ENCODE data around the gene DGKD. TPM values are rescaled to one million over a fixed set of nuclear protein-coding genes. Genes with fewer than 3 reads are reported as not detected.

The DGKD gene
- total RNA-seq, 1 experiment from 2014 or later, result 52.0 TPM

- no peaks in the 10 kb centered on the region for H3K27me3 ChIP-seq (ENCODE audit: insufficient read depth, low read length)
- no peaks in the 10 kb centered on the region for H3K4me1 ChIP-seq (ENCODE audit: control insufficient read depth in 1 of 2, insufficient read depth in 2 of 2, low read length in 2 of 2)
- intact Hi-C loops (cut with micrococcal nuclease), result no loop called here
- peaks cover 0 to 6% of the 10 kb centered on the region in 2 experiments; a peak in 1 of 4 replicates for H3K36me3 ChIP-seq (ENCODE audit: control insufficient read depth in 1 of 2, insufficient read depth in 2 of 2, low read length in 2 of 2)
- no peaks in the 10 kb centered on the region for H3K79me2 ChIP-seq (ENCODE audit: insufficient read depth, low read length)
- CTCF ChIA-PET, result no interaction called here
- no peak overlapping the region for H2AFZ ChIP-seq (ENCODE audit: low read depth, low read length, poor library complexity, severe bottlenecking)
- RAD21 ChIA-PET (ENCODE audit: low non-redundant PET in 1 of 2, low total read pairs in 2 of 2, uncharacterized antibody in 2 of 2, unreplicated experiment in 2 of 2), result no interaction called here
- no peak for DNase-seq (ENCODE audit: low read depth, low spot score)
- no peaks in the 10 kb centered on the region for H3K9me2 ChIP-seq (ENCODE audit: insufficient read depth)
- ATAC-seq, result no peak
- no peak for TF ChIP-seq ZNF274 (IDR thresholded peaks at IDR 0.05; ENCODE audit: low read depth, low read length)
- no peak for TF ChIP-seq CTCF (IDR thresholded peaks at IDR 0.05 in 2 of 3, conservative IDR thresholded peaks at IDR 0.05 in 1 of 3; ENCODE audit: borderline replicate concordance in 1 of 3, insufficient read depth in 1 of 3, low read depth in 2 of 3, low read length in 2 of 3)
- no peak for TF ChIP-seq SP1 (IDR thresholded peaks at IDR 0.05; ENCODE audit: low read depth)
- no peak for TF ChIP-seq REST (IDR thresholded peaks at IDR 0.05; ENCODE audit: low read depth)
- TF ChIP-seq CEBPB (IDR thresholded peaks at IDR 0.05; ENCODE audit: low read depth), result no peak
- no peak for TF ChIP-seq EGR1 (IDR thresholded peaks at IDR 0.05; ENCODE audit: low read depth)
- TF ChIP-seq SRF (IDR thresholded peaks at IDR 0.05; ENCODE audit: low read depth), result no peak
- TF ChIP-seq RAD21 (IDR thresholded peaks at IDR 0.05; ENCODE audit: low read depth), result no peak
- no peak for TF ChIP-seq ZBTB33 (IDR thresholded peaks at IDR 0.05; ENCODE audit: extremely low read depth, insufficient replicate concordance, low read length)
- no peak for TF ChIP-seq EZH2 (IDR thresholded peaks at IDR 0.05)
- TF ChIP-seq SIN3A (IDR thresholded peaks at IDR 0.05; ENCODE audit: low read depth), result no peak
- no peak for TF ChIP-seq ELF1 (IDR thresholded peaks at IDR 0.05; ENCODE audit: borderline replicate concordance, low read depth)
- no peak for TF ChIP-seq POLR2AphosphoS5 (IDR thresholded peaks at IDR 0.05; ENCODE audit: low read depth, low read length)
- TF ChIP-seq EZH2phosphoT487 (IDR thresholded peaks at IDR 0.05; ENCODE audit: borderline replicate concordance), result no peak
- TF ChIP-seq CBX3 (IDR thresholded peaks at IDR 0.05; ENCODE audit: low read depth), result no peak
- TF ChIP-seq ATF3 (IDR thresholded peaks at IDR 0.05), result no peak
- no peak for TF ChIP-seq MAX (IDR thresholded peaks at IDR 0.05)
- no peak for TF ChIP-seq TCF7L2 (IDR thresholded peaks at IDR 0.05; ENCODE audit: borderline replicate concordance, extremely low read depth, insufficient read depth, insufficient read length)
- no peak overlapping the region for H3K27ac ChIP-seq (ENCODE audit: low read depth, low read length)
- no TSS peak for BruUV-seq (replicated peaks)
- no peak overlapping the region for H3K9ac ChIP-seq (ENCODE audit: low read length)
- no peak overlapping the region for H3K4me3 ChIP-seq (replicated peaks in 1 of 2; ENCODE audit: low read depth in 1 of 2, low read length in 2 of 2)
- no peaks in the 10 kb centered on the region for H4K20me1 ChIP-seq (ENCODE audit: insufficient read depth)
- 0 out of 4 replicates have a peak, but pooled peaks cover 0 to 5% of the 10 kb centered on the region in 2 experiments for H3K9me3 ChIP-seq (ENCODE audit: control insufficient read depth in 1 of 2, insufficient read depth in 1 of 2, low read depth in 1 of 2, low read length in 2 of 2)
- no peak overlapping the region for H3K4me2 ChIP-seq (ENCODE audit: low read length)
- POLR2A ChIA-PET, result no interaction called here
These were observed 149.8 kb downstream of the DGKD start for GRCh38 chr2:233503947-233504637.
